Measurements from ENCODE around the gene NCKIPSD.
"Not testable (repeated sequence)": the region's sequence is repeated elsewhere in the genome, so short reads cannot be mapped to it uniquely, and the experiment has no call there.

NCKIPSD gene

DNA sequence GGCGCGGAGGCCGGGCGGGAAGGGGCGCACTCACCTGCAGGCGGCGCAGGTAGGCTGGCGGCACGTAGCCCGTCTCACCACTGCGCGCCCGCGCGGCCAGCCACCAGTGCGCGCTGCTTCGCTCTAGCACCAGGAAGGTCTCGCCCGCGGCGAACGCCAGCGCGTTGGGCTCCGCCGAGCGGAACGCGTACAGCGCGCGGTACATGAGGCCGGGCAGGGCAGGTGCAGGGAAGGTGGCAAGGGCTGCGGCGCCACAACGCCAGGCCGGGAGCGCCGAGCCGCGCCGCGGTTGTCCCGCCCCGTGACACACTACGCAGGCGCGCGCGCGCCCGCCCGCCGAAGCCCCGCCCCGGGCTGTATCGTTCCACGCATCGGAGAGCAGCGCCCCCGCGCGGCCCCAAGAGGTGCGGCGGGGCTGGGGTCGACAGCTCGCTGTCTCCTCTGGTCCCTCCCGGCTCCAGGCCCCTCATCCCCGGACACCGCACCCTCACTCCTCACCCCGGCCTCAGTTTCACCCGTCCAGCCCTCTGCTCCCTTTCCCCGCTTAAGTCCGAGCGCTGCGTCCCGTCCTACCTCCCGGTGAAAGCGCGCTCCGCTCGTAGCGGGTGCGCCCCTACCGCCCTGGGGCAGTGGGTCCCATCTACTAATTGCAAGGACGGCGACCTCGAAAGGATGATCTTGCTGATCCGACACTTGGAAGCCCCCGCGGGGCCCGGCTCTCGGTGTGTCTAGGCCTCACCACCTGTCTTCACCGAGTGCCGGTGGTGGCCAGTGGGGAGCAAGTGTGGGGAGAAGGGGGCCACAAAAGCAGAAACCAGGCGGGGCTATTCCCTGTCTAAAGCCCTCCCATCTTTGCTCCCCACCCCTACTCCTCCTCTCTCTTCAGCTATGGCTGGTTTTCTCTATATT lies at the start of gene NCKIPSD:
Gene NCKIPSD, minus strand, starts transcription at position 313 of the 909 bp plus-strand sequence. Its CDS starts 108 bp downstream, at position 205.
- TF ChIP-seq TCF4 (CRISPR knock-in tag; IDR thresholded peaks at IDR 0.05; ENCODE audit: borderline replicate concordance) (no peak), ESRRG (CRISPR knock-in tag; IDR thresholded peaks at IDR 0.05) (peak; percentile 45; the same call in 1 of the 2 replicates)
- ATAC-seq: peak; percentile 83

DNA sequence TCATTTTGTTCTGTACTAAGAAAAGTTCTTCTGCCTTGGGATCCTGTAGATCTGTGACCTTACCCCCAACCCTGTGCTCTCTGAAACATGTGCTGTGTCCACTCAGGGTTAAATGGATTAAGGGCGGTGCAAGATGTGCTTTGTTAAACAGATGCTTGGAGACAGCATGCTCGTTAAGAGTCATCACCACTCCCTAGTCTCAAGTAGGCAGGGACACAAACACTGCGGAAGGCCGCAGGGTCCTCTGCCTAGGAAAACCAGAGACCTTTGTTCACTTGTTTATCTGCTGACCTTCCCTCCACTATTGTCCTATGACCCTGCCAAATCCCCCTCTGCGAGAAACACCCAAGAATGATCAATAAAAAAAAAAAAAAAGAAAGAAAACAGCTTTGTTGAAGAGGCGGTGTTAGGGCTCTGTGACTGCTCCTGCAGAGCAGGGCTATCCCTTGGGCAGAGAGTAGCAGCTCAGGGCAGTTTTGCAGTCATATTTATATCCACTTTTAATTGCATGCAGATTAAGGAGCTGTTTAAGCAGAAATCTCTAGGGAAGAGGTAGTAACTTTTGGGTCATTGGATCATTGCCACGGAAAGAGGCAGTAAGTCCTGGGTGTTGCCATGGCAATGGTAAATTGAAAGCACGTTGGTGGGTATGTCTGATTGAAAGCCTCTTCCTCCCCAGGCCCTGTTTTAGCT lies 49.5 kb upstream of the NCKIPSD start:
- ATAC-seq: not testable (repeated sequence)

DNA sequence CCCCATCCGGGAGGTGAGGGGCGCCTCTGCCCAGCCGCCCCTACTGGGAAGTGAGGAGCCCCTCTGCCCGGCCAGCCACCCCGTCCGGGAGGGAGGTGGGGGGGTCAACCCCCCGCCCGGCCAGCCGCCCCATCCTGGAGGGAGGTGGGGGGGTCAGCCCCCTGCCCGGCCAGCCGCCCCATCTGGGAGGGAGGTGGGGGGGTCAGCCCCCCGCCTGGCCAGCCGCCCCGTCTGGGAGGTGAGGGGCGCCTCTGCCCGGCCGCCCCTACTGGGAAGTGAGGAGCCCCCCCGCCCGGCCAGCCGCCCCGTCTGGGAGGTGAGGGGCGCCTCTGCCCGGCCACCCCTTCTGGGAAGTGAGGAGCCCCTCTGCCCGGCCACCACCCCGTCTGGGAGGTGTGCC lies 48.8 kb upstream of the NCKIPSD start:
- ATAC-seq: not testable (repeated sequence)

DNA sequence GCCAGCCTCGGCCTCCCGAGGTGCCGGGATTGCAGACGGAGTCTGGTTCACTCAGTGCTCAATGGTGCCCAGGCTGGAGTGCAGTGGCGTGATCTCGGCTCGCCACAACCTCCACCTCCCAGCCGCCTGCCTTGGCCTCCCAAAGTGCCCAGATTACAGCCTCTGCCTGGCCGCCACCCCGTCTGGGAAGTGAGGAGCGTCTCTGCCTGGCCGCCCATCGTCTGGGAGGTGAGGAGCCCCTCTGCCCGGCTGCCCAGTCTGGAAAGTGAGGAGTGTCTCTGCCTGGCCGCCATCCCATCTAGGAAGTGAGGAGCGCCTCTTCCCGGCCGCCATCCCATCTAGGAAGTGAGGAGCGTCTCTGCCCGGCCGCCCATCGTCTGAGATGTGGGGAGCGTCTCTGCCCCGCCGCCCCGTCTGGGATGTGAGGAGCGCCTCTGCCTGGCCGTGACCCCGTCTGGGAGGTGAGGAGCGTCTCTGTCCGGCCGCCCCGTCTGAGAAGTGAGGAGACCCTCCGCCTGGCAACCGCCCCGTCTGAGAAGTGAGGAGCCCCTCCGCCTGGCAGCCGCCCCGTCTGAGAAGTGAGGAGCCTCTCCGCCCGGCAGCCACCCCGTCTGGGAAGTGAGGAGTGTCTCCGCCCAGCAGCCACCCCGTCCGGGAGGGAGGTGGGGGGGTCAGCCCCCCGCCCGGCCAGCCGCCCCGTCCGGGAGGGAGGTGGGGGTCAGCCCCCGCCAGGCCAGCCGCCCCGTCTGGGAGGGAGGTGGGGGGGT lies 48.2 kb upstream of the NCKIPSD start:
- not testable (repeated sequence) for ATAC-seq

DNA sequence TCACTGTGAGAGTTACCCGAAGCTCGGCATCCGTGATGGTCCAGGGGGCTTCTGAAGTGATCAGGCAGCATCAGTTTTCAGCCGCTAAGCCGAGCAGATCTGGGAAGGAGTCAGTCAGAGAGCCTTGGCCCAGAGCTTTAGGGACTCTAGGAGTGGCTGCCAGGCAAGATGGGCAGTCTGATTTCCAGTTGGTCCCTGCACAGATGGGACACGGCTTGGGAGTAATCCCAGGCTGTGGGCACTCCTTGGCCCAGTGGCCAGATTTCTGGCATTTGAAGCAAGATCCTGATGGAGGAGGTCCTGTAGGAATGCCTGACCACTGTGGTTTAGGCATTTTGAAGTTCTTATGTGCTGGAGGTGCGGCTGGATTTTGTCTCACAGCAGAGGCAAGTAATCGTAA lies 41.8 kb upstream of the NCKIPSD start:
- TF ChIP-seq PPARA (CRISPR knock-in tag; IDR thresholded peaks at IDR 0.05; ENCODE audit: borderline replicate concordance): no peak
- TF ChIP-seq SNAI2 (CRISPR knock-in tag; IDR thresholded peaks at IDR 0.05): no peak
- no peak for TF ChIP-seq BACH2 (CRISPR knock-in tag; IDR thresholded peaks at IDR 0.05; ENCODE audit: borderline replicate concordance)
- no peak for TF ChIP-seq RARB (CRISPR knock-in tag; IDR thresholded peaks at IDR 0.05)
- TF ChIP-seq ESRRG (CRISPR knock-in tag; IDR thresholded peaks at IDR 0.05): no peak
- TF ChIP-seq, protein P1, sequence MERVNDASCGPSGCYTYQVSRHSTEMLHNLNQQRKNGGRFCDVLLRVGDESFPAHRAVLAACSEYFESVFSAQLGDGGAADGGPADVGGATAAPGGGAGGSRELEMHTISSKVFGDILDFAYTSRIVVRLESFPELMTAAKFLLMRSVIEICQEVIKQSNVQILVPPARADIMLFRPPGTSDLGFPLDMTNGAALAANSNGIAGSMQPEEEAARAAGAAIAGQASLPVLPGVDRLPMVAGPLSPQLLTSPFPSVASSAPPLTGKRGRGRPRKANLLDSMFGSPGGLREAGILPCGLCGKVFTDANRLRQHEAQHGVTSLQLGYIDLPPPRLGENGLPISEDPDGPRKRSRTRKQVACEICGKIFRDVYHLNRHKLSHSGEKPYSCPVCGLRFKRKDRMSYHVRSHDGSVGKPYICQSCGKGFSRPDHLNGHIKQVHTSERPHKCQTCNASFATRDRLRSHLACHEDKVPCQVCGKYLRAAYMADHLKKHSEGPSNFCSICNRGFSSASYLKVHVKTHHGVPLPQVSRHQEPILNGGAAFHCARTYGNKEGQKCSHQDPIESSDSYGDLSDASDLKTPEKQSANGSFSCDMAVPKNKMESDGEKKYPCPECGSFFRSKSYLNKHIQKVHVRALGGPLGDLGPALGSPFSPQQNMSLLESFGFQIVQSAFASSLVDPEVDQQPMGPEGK (CRISPR knock-in tag; IDR thresholded peaks at IDR 0.05; ENCODE audit: borderline replicate concordance): no peak
- TF ChIP-seq ZFP3 (CRISPR knock-in tag; IDR thresholded peaks at IDR 0.05): no peak
- TF ChIP-seq TOX (CRISPR knock-in tag; IDR thresholded peaks at IDR 0.05; ENCODE audit: borderline replicate concordance): no peak
- TF ChIP-seq GLIS3 (CRISPR knock-in tag; IDR thresholded peaks at IDR 0.05): no peak
- no peak for ATAC-seq

DNA sequence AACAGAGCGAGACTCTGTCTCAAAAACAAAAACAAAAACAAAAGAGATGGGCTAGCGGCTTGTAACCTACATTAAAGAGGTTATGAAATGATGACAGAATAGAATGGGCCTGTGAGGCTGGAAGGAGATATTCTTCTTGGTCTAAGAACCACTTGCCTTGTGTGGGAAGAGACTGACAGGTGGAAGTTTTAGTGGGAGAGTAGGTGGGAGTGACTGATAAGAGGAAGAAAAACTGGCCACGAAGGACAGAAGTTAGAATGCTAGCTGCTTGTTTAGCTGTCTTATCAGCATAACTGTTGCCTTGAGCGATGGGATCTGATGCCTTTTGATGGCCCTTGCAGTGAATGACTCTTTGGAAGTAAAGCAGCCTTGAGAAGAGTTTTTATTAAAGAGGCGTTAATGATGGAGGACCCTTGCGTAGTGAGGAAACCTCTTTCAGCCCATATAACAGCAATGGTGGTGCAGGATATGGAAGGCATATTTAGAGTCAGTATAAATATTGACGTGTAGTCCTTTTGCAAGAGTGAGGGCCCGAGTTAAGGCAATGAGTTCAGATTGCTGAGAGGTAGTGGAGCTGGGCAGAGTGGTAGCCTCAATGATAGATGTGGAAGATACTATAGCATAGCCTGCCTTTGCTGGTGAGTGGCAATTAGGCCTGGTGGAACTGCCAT lies 39.6 kb upstream of the NCKIPSD start:
- not testable (repeated sequence) for ATAC-seq

DNA sequence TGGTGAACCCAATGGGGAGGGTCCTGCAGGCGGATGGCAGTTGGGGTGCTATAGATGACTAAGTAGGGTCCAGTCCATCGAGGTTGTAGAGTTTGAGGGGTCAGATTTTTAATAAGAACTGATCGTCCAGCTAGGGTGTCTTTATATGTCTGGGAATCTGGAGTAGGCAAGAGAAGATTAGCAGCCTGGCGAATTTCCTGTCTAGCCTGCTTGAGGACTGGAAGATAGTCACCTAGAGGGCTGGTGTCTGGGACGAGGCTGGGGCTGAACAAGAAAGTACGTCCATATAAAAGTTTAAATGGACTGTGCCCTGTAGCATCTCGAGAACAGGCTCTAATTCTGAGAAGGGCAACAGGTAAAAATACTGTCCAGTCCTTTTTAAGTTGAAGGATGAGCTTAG lies 38.0 kb upstream of the NCKIPSD start:
- no peak for ATAC-seq
- TF ChIP-seq, protein P1 (CRISPR knock-in tag; IDR thresholded peaks at IDR 0.05; ENCODE audit: borderline replicate concordance): no peak
- TF ChIP-seq ZC3H10 (CRISPR knock-in tag; IDR thresholded peaks at IDR 0.05): no peak
- no peak for TF ChIP-seq PPARA (CRISPR knock-in tag; IDR thresholded peaks at IDR 0.05; ENCODE audit: borderline replicate concordance)
- no peak for TF ChIP-seq TOX (CRISPR knock-in tag; IDR thresholded peaks at IDR 0.05; ENCODE audit: borderline replicate concordance)
- TF ChIP-seq, protein P2, sequence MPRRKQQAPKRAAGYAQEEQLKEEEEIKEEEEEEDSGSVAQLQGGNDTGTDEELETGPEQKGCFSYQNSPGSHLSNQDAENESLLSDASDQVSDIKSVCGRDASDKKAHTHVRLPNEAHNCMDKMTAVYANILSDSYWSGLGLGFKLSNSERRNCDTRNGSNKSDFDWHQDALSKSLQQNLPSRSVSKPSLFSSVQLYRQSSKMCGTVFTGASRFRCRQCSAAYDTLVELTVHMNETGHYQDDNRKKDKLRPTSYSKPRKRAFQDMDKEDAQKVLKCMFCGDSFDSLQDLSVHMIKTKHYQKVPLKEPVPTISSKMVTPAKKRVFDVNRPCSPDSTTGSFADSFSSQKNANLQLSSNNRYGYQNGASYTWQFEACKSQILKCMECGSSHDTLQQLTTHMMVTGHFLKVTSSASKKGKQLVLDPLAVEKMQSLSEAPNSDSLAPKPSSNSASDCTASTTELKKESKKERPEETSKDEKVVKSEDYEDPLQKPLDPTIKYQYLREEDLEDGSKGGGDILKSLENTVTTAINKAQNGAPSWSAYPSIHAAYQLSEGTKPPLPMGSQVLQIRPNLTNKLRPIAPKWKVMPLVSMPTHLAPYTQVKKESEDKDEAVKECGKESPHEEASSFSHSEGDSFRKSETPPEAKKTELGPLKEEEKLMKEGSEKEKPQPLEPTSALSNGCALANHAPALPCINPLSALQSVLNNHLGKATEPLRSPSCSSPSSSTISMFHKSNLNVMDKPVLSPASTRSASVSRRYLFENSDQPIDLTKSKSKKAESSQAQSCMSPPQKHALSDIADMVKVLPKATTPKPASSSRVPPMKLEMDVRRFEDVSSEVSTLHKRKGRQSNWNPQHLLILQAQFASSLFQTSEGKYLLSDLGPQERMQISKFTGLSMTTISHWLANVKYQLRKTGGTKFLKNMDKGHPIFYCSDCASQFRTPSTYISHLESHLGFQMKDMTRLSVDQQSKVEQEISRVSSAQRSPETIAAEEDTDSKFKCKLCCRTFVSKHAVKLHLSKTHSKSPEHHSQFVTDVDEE (CRISPR knock-in tag; IDR thresholded peaks at IDR 0.05): no peak
- no peak for TF ChIP-seq ZNF70 (CRISPR knock-in tag; IDR thresholded peaks at IDR 0.05)
- TF ChIP-seq, protein P3, sequence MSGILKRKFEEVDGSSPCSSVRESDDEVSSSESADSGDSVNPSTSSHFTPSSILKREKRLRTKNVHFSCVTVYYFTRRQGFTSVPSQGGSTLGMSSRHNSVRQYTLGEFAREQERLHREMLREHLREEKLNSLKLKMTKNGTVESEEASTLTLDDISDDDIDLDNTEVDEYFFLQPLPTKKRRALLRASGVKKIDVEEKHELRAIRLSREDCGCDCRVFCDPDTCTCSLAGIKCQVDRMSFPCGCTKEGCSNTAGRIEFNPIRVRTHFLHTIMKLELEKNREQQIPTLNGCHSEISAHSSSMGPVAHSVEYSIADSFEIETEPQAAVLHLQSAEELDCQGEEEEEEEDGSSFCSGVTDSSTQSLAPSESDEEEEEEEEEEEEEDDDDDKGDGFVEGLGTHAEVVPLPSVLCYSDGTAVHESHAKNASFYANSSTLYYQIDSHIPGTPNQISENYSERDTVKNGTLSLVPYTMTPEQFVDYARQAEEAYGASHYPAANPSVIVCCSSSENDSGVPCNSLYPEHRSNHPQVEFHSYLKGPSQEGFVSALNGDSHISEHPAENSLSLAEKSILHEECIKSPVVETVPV (CRISPR knock-in tag; IDR thresholded peaks at IDR 0.05): no peak
- TF ChIP-seq CSDC2 (CRISPR knock-in tag; IDR thresholded peaks at IDR 0.05): no peak
- no peak for TF ChIP-seq ARNTL (CRISPR knock-in tag; IDR thresholded peaks at IDR 0.05; ENCODE audit: borderline replicate concordance, low read depth)
- no peak for TF ChIP-seq GLIS3 (CRISPR knock-in tag; IDR thresholded peaks at IDR 0.05)
- TF ChIP-seq ESRRG (CRISPR knock-in tag; IDR thresholded peaks at IDR 0.05): no peak
- TF ChIP-seq OSR1 (CRISPR knock-in tag; IDR thresholded peaks at IDR 0.05): no peak
- TF ChIP-seq, protein P4, sequence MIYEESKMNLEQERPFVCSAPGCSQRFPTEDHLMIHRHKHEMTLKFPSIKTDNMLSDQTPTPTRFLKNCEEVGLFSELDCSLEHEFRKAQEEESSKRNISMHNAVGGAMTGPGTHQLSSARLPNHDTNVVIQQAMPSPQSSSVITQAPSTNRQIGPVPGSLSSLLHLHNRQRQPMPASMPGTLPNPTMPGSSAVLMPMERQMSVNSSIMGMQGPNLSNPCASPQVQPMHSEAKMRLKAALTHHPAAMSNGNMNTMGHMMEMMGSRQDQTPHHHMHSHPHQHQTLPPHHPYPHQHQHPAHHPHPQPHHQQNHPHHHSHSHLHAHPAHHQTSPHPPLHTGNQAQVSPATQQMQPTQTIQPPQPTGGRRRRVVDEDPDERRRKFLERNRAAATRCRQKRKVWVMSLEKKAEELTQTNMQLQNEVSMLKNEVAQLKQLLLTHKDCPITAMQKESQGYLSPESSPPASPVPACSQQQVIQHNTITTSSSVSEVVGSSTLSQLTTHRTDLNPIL (CRISPR knock-in tag; IDR thresholded peaks at IDR 0.05; ENCODE audit: low read depth): no peak

Data from SK-N-SH treated with all-trans-retinoic acid at 6 μM for 48 hours (cell line).